A673 (cell line): ENCODE results near the gene CERK.

Source experiments
- EZH2 ChIP-seq: fragments of 200-600 bp; sonication (generic); IDR thresholded peaks from 2 replicates; pipeline ENCODE4 v1.6.1; 2017; ENCODE audit warnings: borderline replicate concordance, low read depth, mild to moderate bottlenecking, mixed read lengths, antibody characterized with exemption, low read length; ENCODE audit not compliant: poor library complexity, severe bottlenecking
- TF ChIP-seq, protein P1 (sequence below): fragments of 300-800, 200-600 bp; sonication (generic); conservative IDR thresholded peaks from 2 replicates; pipeline ENCODE4 v1.5.1; 2017; ENCODE audit warnings: low read depth, mild to moderate bottlenecking, antibody characterized with exemption, low read length, moderate library complexity, mixed read lengths

GRCh38 chr22:46753360-46753759 is 15.3 kb upstream of the CERK start:
- TF ChIP-seq, protein P1, sequence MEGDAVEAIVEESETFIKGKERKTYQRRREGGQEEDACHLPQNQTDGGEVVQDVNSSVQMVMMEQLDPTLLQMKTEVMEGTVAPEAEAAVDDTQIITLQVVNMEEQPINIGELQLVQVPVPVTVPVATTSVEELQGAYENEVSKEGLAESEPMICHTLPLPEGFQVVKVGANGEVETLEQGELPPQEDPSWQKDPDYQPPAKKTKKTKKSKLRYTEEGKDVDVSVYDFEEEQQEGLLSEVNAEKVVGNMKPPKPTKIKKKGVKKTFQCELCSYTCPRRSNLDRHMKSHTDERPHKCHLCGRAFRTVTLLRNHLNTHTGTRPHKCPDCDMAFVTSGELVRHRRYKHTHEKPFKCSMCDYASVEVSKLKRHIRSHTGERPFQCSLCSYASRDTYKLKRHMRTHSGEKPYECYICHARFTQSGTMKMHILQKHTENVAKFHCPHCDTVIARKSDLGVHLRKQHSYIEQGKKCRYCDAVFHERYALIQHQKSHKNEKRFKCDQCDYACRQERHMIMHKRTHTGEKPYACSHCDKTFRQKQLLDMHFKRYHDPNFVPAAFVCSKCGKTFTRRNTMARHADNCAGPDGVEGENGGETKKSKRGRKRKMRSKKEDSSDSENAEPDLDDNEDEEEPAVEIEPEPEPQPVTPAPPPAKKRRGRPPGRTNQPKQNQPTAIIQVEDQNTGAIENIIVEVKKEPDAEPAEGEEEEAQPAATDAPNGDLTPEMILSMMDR: no peak
- no peak for TF ChIP-seq EZH2
